Astrocyte of the spinal cord (primary cell): Measurements from ENCODE around the gene PARD3B.
A peak's percentile ranks its signal among the peaks of the same experiment; 100 is the strongest.

Experiments used
- DNase-seq: peaks from one replicate; pipeline ENCODE4 v3.0.0; 2011; ENCODE audit warnings: low read depth, low spot score
- H3K4me3 ChIP-seq: 2 replicates; pipeline ENCODE4 v1.5.1; 2011; ENCODE audit warnings: low read depth, mild to moderate bottlenecking, low read length, moderate library complexity
- in situ Hi-C: cut with HindIII; loops from 2 replicates; pipeline ENCODE4 v1.10.0; 2017; ENCODE audit warnings: low sequenced_read_pairs
- TF ChIP-seq, protein P1 (sequence below): IDR thresholded peaks from 2 replicates; pipeline ENCODE4 v1.5.1; 2012; ENCODE audit warnings: low read depth, mild to moderate bottlenecking, low read length, inconsistent platforms

Gene PARD3B

DNA sequence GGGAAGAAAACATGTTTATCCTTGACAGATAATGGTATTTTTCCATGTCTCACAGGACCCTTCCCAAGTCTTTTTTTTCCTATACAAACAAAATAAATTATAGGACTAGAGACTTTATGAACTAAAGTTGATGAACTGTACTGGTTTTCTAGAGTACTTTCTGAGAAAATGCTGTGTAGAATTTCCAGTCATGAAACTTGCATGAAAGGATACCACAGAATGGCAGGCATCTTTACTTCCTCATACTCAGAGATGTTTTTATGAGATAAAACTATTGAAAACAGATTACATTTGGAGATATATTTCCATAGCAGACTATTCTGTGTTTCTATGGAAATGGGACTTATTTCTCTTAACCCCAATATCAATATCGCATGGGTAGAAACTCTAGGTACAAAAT, 403.5 kb downstream of the PARD3B start:
- TF ChIP-seq, protein P1, sequence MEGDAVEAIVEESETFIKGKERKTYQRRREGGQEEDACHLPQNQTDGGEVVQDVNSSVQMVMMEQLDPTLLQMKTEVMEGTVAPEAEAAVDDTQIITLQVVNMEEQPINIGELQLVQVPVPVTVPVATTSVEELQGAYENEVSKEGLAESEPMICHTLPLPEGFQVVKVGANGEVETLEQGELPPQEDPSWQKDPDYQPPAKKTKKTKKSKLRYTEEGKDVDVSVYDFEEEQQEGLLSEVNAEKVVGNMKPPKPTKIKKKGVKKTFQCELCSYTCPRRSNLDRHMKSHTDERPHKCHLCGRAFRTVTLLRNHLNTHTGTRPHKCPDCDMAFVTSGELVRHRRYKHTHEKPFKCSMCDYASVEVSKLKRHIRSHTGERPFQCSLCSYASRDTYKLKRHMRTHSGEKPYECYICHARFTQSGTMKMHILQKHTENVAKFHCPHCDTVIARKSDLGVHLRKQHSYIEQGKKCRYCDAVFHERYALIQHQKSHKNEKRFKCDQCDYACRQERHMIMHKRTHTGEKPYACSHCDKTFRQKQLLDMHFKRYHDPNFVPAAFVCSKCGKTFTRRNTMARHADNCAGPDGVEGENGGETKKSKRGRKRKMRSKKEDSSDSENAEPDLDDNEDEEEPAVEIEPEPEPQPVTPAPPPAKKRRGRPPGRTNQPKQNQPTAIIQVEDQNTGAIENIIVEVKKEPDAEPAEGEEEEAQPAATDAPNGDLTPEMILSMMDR = no peak
- in situ Hi-C loops = no loop called here
- H3K4me3 ChIP-seq = no peak overlapping the region
- no peak for DNase-seq

DNA sequence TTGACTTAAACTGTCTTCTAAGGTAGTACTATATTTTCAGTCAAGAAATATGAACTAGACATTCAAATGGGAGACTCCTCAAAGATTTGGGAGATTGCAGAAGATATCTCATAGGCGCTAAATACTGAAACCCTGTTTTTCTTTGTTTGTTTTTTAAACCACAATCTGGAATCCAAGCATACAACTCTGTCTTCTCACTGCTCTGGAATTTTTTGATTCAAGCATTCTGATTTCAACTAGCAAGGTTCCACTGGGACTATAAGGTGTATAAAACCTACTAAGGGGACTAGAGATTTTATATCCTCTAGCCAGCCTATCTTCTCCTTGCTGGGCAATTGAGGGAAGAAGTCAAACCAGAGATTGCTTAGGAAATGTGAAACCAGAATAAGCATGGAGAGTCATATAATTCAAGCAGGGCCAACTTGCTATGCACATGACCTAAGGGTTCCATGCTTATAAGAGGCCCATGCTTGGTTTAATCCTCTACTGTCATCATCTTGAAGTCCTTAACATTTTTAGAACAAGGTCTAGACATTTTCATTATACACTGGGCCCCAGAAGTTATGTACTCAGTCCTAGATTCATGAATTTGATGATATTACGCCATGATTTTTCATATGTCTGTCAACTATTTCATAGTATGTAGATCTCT, 405.5 kb downstream of the PARD3B start:
- TF ChIP-seq, protein P1 = no peak
- in situ Hi-C loops = no loop called here

DNA sequence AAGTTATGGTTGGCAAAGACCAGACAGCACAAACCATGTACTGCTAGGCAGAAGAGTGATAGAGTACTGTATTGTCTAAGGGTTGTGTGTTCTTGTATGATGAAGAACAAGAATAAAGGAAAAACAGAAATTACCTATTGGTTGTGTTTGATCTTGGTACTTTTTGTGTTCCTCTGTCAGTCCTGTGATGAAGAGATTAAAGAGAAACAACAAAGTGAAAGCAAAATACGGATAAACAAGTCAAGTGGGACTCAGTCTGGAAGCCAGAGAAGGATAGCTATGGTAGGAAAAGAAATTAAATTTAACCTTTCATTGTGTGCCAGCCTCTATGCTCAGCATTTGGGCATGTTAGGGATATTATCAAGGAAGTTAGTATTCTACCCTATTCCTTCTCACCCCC, 413.1 kb downstream of the PARD3B start:
- in situ Hi-C loops = no loop called here
- no peak overlapping the region for H3K4me3 ChIP-seq
- DNase-seq = no peak
- TF ChIP-seq, protein P1 = no peak

More for the DNA sequence above, 405.5 kb downstream of the PARD3B start:
- peak; percentile 53 for DNase-seq
- no peak overlapping the region for H3K4me3 ChIP-seq

DNA sequence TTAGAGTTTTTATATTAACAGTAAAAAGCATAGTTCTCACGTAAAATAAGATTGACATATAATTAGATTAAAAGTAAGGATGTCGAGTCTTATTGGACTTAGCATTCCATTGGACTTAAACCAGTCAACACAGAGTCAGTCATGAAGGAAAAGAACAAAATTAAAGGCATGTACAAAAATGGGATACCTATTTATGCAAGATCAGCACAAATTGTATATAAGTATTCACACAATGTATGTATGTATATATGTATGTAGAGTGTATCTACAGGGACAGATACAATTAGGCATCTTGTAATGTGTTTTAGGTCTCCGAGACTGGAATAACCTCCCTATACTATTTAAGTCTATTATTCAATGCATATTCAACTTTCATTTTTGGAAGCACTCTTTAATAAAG, 419.1 kb downstream of the PARD3B start:
- TF ChIP-seq, protein P1 = no peak
- in situ Hi-C loops = no loop called here
- no peak overlapping the region for H3K4me3 ChIP-seq
- no peak for DNase-seq

DNA sequence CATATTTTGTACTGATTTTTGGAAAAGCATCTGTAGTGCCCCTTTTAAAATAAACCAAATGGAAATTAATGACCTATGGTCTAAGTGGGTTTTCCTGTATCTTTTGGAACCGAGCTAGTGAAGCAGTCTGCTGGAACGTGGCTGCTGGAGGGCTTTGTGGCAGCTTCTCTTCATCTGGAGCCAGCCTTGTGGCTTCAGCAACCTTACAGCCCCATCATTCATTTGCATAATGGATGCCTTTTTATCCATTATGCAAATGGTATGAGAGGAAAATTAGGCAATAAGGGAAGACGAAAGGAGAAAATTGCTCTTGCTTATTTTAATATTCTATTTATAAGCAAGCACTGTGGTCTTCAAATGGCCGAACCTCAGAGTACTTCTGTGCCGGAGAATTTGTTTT, 421.0 kb downstream of the PARD3B start:
- H3K4me3 ChIP-seq = no peak overlapping the region
- DNase-seq = no peak
- in situ Hi-C loops = no loop called here
- TF ChIP-seq, protein P1 = no peak

DNA sequence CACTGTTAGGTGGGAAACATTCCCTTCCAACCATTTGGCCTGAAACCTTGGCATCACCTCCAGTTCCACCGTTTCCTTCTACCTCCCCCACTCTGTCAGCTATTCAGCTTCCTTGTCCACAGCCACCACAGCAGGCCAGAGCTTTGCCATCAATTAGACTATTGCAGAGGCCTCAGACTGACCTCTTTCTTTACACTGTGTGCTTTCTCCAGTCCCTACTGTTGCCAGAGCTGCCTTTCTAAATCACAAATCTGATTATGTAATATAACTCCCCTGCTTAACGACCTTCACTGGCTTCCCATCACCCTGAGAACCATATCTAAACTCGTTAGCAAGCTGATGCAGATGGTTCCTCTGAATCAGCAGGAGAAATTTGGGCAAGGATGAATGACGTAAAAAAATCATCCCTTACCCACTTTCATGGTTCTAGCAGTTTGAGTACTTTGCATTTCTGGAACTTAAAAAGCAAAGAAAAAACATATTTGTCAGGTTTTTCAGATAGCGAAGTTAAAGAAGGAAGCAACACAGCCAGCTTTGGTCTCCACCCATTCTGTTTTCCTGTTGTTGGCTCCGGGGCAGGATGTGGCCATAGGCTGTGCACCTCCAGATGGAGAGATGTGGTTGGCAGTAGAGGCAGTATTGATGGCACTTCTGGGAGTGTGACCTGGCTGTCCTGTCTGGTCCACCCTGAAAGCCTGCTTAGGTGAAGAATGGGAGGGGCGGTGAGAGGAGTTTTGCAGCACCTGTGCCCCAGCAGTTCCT, 422.1 kb downstream of the PARD3B start:
- DNase-seq = no peak
- TF ChIP-seq, protein P1 = no peak
- H3K4me3 ChIP-seq = no peak overlapping the region
- in situ Hi-C loops = no loop called here
